Stimulated activated CD4-positive, alpha-beta T cell treated with anti-CD3 and anti-CD28 coated beads, Interleukin-1b, Interleukin-23, amount 100 ng/mL, for 1 hour (primary cell): ENCODE data around the gene BORCS8.
"Not testable (repeated sequence)": the region's sequence is repeated elsewhere in the genome, so short reads cannot be mapped to it uniquely, and the experiment has no call there.

Source experiments
- DNase-seq, 2 donors: peaks; one replicate each; pipeline ENCODE4 v3.0.0-alpha.2; 2020; ENCODE audit warnings: low read depth in 2 of 2

The BORCS8 gene

GRCh38 chr19:19192078-19192882, at the start of gene BORCS8, which contains the start of gene RFXANK:
TSS of gene BORCS8 (minus strand) at chr19:19192152. CDS start at chr19:19192117, 35 bp downstream.
TSS of gene RFXANK (plus strand) at chr19:19192258. CDS start at chr19:19193947, 1,689 bp downstream.
- DNase-seq = peak; percentile 95 to 96

GRCh38 chr19:19240476-19240875, 48.5 kb upstream of the BORCS8 start:
- DNase-seq = no peak

DNA sequence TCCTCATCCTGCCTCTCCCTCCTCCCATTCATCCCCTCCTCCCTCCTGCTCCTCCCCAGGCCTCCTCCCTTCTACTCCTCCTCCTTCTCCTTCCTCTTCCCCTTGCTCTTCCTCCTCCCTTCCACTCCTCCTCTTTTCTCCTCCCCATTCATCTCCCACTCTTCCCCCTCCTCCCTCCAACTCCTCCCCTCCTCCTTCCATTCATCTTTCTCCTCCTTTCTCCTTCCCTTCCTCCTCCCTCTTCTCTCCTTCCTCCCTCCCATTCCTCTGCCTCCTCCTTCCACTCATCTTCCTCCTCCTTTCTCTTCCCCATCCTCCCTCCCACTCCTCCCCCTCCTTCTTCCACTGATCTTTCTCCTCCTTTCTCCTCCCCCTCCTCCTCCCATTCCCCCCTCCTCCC, 47.7 kb upstream of the BORCS8 start:
- DNase-seq = no peak

DNA sequence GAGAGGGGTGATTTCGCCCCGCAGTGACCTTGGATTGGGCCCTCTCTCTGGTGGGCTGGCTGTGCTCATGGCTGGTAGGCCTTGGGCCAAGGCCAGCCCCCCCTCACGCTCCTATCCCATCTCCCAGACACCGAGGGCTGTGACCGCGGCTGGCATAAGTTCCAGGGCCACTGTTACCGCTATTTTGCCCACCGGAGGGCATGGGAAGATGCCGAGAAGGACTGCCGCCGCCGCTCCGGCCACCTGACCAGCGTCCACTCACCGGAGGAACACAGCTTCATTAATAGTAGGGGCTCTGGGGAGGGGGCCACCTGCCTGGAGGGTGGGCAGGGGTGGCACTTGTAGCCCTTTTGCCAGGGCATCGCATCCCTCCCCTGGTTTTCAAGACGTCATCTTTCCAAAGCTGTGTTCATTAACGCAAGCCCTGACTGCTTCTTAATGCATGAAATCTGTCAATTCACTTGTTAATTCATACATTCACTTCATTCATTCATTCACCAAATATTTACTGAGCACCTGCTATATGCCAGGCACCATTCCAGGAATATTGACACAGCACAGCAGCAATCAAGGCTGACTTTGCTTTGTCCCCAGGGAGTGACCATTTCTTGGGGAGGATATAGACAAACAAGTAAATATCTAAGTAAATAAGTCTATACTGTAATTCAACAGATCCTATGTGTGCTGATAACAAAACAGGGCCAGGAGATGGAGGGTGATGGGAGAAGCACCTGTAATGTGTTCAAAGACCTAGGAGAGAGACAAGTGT, 46.4 kb upstream of the BORCS8 start:
- DNase-seq = no peak

- DNase-seq = no peak
Measured at GRCh38 chr19:19236173-19236572, 44.2 kb upstream of the BORCS8 start.

DNA sequence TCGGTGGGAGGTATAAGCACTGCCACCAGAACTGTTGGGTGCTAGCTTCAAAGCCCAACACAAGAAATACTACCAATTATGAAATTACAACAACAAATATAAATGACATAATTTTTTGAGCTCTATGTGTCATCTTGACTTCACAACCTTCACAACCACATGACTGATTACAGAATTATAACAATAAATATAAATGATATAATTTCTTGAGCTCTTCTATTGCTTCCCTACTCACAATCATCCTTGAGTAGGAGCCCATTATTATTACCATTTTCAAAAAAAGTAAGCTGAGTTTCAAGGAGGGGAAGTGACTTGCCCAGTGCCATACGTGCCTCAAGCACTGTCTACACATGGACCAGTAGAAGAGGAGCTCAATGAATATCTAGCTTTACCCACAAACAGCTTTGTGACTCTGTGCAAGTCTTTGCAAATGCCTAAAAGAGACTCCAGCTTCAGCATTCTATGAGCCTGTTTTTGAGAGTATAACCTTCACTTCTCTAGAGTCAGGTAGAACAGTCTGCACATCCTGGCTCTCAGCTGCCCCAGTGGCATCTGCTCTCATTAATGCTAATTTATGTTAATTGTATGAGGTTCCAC, 42.4 kb upstream of the BORCS8 start:
- DNase-seq = no peak

DNA sequence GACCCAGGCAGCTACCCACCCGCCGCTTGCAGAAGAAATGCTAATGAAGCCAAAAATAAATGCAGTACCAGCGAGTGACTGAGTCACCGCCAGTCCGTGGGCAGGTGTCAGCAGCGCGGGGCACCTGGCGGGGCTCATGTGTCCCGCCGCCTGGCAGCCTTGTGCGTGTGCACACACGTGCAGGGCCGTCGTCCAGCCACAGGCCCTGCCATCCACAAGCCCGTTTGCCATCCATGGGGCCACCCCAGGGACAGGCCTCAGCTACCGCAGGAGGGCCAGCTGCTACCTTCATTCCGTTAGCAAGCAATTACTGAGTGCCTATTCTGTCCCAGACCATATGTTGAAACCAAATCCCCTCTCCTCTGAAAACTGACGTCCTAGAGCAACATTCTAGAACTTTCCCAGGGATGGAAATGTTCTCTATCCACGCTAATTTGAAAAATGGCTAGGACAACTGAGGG, 40.3 kb upstream of the BORCS8 start:
- DNase-seq = no peak

- no peak for DNase-seq
Measured at GRCh38 chr19:19230999-19231398, 39.0 kb upstream of the BORCS8 start.

DNA sequence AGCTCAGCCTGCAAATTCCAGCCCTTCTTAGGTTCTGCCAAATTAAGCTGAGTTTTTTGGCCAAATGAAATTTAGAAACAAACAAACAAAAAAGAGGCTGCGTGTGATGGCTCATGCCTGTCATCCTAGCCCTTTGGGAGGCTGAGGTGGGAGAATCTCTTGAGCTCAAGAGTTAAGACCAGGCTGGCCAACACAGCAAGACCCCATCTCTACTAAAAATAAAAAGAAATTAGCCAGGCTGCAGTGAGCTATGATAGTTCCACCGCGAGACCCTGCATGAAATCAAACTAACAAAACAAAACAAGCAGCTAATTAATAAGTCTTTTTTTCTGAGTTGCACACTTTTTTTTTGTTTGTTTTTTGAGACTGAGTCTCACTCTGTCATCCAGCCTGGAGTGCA, 37.7 kb upstream of the BORCS8 start:
- DNase-seq = no peak

DNA sequence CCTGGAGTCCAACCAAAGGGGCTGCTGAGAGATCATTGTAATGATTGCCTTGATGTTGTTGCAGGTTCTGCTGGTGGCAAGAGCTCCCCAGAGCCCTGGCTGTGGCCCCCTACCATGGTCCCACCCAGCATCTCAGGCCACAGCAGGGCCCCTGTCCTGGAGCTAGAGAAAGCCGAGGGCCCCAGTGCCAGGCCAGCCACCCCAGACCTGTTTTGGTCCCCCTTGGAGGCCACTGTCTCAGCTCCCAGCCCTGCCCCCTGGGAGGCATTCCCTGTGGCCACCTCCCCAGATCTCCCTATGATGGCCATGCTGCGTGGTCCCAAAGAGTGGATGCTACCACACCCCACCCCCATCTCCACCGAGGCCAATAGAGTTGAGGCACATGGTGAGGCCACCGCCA, 35.3 kb upstream of the BORCS8 start:
- no peak for DNase-seq

DNA sequence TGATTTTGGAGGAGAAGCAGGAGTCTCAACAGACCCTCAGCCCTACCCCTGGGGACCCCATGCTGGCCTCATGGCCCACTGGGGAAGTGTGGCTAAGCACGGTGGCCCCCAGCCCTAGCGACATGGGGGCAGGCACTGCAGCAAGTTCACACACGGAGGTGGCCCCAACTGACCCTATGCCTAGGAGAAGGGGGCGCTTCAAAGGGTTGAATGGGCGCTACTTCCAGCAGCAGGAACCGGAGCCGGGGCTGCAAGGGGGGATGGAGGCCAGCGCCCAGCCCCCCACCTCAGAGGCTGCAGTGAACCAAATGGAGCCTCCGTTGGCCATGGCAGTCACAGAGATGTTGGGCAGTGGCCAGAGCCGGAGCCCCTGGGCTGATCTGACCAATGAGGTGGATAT, 34.7 kb upstream of the BORCS8 start:
- DNase-seq = no peak

DNA sequence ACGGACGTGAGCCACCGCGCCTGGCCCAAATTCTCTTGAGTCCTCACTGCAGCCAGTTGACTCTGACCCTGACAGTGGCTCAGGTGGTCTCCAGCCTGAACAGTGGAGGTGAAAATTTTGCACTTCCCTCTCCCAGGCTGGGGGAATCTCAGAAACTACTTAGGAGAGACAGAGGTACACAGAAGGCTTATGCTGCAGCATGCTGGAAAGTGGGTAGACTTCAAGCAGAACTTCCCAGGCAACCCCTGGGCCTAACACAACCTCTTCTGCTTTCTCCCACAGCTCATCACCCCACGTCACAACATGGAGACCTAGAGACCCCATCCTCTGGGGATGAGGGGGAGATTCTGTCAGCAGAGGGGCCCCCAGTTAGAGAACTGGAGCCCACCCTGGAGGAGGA, 34.3 kb upstream of the BORCS8 start:
- no peak for DNase-seq

DNA sequence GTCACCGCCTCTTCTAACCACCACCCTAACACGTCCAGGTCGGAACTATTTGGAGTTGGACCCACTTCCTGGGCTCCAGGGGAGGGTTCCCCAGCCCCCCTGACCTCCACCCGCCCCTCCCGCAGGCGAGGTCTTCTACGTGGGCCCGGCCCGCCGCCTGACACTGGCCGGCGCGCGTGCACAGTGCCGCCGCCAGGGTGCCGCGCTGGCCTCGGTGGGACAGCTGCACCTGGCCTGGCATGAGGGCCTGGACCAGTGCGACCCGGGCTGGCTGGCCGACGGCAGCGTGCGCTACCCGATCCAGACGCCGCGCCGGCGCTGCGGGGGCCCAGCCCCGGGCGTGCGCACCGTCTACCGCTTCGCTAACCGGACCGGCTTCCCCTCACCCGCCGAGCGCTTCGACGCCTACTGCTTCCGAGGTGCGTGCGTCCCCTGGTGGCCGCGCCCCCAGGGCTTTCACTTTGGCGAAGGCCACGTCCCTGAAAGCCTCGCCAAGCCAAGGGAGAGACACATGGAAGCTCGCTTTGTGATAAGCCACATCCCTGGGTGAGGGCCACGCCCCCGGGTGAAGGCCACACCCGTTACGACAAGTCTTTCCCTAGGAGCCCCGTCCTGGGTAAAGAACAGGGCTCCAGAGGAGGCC, 33.0 kb upstream of the BORCS8 start:
- DNase-seq = peak; percentile 50 to 52

DNA sequence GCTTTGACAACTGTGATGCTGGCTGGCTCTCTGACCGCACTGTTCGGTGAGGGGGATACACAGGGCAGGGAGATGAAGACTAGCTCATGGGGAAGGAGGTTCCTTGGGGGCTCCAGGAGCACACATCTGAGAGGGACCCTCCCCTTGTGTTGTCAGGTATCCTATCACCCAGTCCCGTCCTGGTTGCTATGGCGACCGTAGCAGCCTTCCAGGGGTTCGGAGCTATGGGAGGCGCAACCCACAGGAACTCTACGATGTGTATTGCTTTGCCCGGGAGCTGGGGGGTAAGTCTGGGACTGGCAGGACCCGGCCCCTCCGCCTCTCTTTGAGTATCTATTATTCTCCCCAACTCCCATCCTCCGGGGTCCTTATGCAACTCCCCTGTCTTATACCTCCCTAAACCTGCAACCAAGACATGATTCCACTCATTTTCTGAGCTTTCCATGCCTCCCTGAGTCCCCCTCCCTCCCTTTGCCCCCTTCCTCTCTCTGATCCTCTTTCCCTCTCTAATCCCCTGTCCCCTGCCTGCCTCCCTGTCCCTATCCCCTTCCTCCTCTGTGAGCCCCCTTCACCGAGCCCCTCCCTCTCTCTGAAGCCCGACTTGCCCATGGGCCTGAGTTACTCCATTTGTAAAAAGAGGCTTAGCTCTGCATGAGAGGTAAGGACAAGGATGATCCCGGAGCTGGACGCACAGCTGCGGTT, 32.3 kb upstream of the BORCS8 start:
- DNase-seq = no peak

DNA sequence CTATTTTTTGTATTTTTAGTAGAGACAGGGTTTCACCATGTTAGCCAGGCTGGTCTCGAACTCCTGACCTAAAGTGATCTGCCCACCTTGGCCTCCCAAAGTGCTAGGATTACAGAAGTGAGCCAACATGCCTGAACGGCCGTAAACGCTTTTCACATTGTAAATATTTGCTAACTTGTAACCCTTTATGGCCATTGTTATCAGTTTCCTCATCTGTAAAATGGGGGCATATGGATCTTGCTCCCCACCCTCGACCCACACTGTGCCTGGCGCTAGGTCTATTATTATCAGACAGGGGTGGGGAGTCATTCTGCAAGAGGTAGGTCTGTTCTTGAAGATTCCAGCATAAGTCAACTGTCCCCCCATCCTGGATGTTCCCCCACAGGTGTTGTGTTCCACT, 31.7 kb upstream of the BORCS8 start:
- DNase-seq = no peak

- DNase-seq = no peak
Measured at GRCh38 chr19:19223060-19223459, 31.1 kb upstream of the BORCS8 start.

DNA sequence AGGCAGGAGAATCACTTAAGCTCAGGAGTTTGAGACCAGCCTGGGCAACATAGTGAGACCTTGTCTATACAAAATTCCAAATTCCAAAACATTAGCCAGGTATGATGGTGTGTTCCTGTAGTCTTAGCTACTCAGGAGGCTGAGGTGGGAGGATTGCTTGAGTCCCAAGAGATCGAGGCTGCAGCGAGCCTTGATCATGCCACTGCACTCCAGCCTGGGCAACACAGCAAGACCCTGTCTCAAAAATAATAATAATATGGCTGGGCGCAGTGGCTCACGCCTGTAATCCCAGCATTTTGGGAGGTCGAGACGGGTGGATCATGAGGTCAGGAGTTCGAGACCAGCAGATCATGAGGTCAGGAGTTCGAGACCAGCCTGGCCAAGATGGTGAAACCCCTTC, 29.0 kb upstream of the BORCS8 start:
- DNase-seq = not testable (repeated sequence)

DNA sequence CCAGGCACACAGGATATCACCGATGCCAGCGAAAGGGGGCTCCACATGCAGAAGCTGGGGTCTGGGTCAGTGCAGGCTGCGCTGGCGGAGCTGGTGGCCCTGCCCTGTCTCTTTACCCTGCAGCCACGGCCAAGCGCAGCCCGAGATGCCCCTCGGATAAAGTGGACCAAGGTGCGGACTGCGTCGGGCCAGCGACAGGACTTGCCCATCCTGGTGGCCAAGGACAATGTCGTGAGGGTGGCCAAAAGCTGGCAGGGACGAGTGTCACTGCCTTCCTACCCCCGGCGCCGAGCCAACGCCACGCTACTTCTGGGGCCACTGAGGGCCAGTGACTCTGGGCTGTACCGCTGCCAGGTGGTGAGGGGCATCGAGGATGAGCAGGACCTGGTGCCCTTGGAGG, 27.0 kb upstream of the BORCS8 start:
- DNase-seq = no peak

DNA sequence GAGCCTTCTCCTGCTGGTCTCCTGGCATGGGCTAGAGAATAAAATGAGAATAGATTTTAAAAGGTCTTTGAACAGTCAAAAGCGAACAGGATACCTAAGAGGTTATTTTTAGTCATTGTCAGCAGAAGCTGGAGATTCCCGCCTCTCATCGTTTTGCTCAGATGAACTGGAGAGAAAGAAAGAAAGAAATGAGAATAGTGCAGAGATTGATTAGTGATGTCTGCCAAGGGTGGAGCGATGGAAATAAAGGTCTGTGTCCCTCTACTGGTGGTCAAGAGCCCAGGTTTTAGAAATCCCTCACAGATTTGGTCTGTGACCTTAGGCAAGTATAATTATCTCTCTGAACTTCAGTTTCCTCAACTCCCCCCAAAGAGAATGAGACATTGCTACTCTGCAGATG, 25.1 kb upstream of the BORCS8 start:
- DNase-seq = no peak

DNA sequence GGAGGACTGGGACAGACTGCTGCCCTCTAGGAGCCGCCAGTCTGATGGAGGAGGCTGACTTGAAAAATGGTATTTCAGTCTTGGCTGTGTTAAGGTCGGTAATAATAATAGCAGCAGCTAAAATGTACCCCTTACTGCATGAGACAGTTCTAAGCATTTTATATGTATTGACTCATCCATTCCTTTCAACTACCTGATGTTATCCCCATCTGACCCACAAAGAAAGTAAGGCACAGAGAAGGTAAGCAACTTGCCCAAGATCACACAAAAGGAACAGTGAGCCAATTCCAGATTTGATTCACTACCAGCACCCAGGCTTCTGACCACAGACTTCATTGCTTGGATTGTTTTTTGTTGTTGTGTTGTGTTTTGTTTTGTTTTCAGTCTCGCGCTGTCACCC, 23.8 kb upstream of the BORCS8 start:
- no peak for DNase-seq

- DNase-seq = no peak
Measured at GRCh38 chr19:19214892-19215291, 22.9 kb upstream of the BORCS8 start.

DNA sequence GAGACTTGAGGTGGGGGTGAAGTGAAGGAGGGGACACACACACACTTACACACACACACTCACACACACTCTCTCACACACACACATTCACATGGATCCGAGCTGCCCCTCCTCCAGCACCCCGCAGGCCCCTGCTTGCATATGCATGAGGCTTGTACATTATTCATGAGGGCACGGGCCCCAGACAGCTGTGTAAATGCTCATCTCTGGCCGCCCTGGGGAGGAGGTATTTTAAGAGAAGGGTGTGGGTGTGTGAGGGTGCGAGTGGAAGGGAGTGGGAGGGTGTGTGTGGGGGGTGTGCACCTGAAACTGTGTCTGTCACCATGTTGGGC, 22.2 kb upstream of the BORCS8 start:
- DNase-seq = no peak
